Mucosa of descending colon (tissue), 3 donors: ENCODE measurements around the gene GNA14. TPM values are rescaled to one million over a fixed set of nuclear protein-coding genes. Genes with fewer than 3 reads are reported as not detected.
A peak's percentile ranks its signal among the peaks of the same experiment; 100 is the strongest.

Source experiments
- ATAC-seq: fragments of 200-7000 bp; cut with Tn5 transposase; one replicate; pipeline ENCODE4 v1.9.1; 2020; ENCODE audit warnings: mild to moderate bottlenecking, moderate library complexity
- DNase-seq, 3 donors: peaks; one replicate each; pipeline ENCODE4 v3.0.0-alpha.2; 2020
- H3K36me3 ChIP-seq: fragments of 200-600 bp; one replicate; pipeline ENCODE4 v1.8.0; 2021; ENCODE audit warnings: low read depth, mild to moderate bottlenecking
- H3K4me1 ChIP-seq: fragments of 200-600 bp; one replicate; pipeline ENCODE4 v1.8.0; 2021; ENCODE audit warnings: low read depth, mild to moderate bottlenecking
- H3K4me3 ChIP-seq: fragments of 200-600 bp; one replicate; pipeline ENCODE4 v1.8.0; 2021; ENCODE audit warnings: mild to moderate bottlenecking
- H3K9me3 ChIP-seq: fragments of 200-600 bp; one replicate; pipeline ENCODE4 v1.8.0; 2021; ENCODE audit warnings: mild to moderate bottlenecking
- CTCF ChIP-seq: fragments of 200-600 bp; IDR thresholded peaks from one replicate; pipeline ENCODE4 v1.8.0; 2022; ENCODE audit warnings: antibody characterized with exemption, mild to moderate bottlenecking
- intact Hi-C, 2 donors: fragments of 100-400 bp; cut with DNase I in 1 of 2; cut with micrococcal nuclease in 1 of 2; formaldehyde crosslinking; loops; one replicate each; pipeline versions ENCODE4 v1.11.0 to v1.11.1; 2022; cut with DNase I, micrococcal nuclease
- total RNA-seq, 3 donors: library from RNA; stranded (reverse); fragmentation: NEBNext Ultra II Directional in 2 of 3; extraction: Animal tissue kit (Norgen Biotek cat#: 25700) in 2 of 3; gene quantifications; one replicate each; pipeline versions ENCODE4 v1.2.1 to v1.2.4, GENCODE V29; 2021 to 2023
- donor health status: DM: no; HTN: no; CAD: no; lungs with moderate emphysema.
- donor health status: DM: no; HTN: no; CAD: no.
- donor health status: DM: no; HTN: yes; CAD: no.

The GNA14 gene
- total RNA-seq, 3 donors from 2014 or later = 7.0 to 14.6 (median 7.4) TPM

- Histone ChIP-seq H3K4me1 (peaks cover 4% of the 10 kb centered on the region), H3K4me3 (no peak overlapping the region), H3K36me3 (no peaks in the 10 kb centered on the region), H3K9me3 (no peaks in the 10 kb centered on the region)
- no peak for DNase-seq
- ATAC-seq = peak; percentile 59
- TF ChIP-seq CTCF = no peak
- intact Hi-C loops = no loop called here
Observed at GRCh38 chr9:77391834-77392233, 256.3 kb downstream of the GNA14 start.

GRCh38 chr9:77386187-77386586 is 261.9 kb downstream of the GNA14 start:
- Histone ChIP-seq H3K36me3 (no peaks in the 10 kb centered on the region), H3K9me3 (no peaks in the 10 kb centered on the region), H3K4me3 (no peak overlapping the region), H3K4me1 (no peaks in the 10 kb centered on the region)
- DNase-seq (no peak), ATAC-seq (no peak)
- intact Hi-C loops = no loop called here
- TF ChIP-seq CTCF = no peak

GRCh38 chr9:77384406-77384805 is 263.7 kb downstream of the GNA14 start:
- no peak overlapping the region for H3K4me3 ChIP-seq
- DNase-seq (no peak), ATAC-seq (peak; percentile 54)
- intact Hi-C loops = no loop called here
- H3K4me1 ChIP-seq = no peaks in the 10 kb centered on the region
- no peaks in the 10 kb centered on the region for H3K9me3 ChIP-seq
- TF ChIP-seq CTCF = no peak
- no peaks in the 10 kb centered on the region for H3K36me3 ChIP-seq

- intact Hi-C loops = no loop called here
Observed at GRCh38 chr9:77375956-77376532, 272.1 kb downstream of the GNA14 start.

GRCh38 chr9:77374266-77374665 is 273.9 kb downstream of the GNA14 start:
- ATAC-seq = no peak
- H3K4me3 ChIP-seq = no peak overlapping the region
- no peaks in the 10 kb centered on the region for H3K36me3 ChIP-seq
- H3K4me1 ChIP-seq = no peaks in the 10 kb centered on the region
- DNase-seq = no peak
- intact Hi-C loops = no loop called here
- TF ChIP-seq CTCF = no peak
- H3K9me3 ChIP-seq = no peaks in the 10 kb centered on the region

More at GRCh38 chr9:77375956-77376532, 272.1 kb downstream of the GNA14 start:
- Histone ChIP-seq H3K4me3 (no peak overlapping the region), H3K36me3 (no peaks in the 10 kb centered on the region), H3K4me1 (no peaks in the 10 kb centered on the region), H3K9me3 (no peaks in the 10 kb centered on the region)
- DNase-seq = no peak
- no peak for ATAC-seq
- TF ChIP-seq CTCF = no peak
